ENCODE data around the gene THBS2. TPM values are rescaled to one million over a fixed set of nuclear protein-coding genes. Genes with fewer than 3 reads are reported as not detected.

The THBS2 gene
- total and polyA plus RNA-seq, 10 of the 15 experiments (the other 5 are each of a cell fraction or from before 2014, with no cell fraction given) = 0.07 to 0.10 TPM; not detected in 8

- Histone ChIP-seq H4K20me1 (ENCODE audit: control insufficient read depth, insufficient read depth) (no peaks in the 10 kb centered on the region), H3K27ac (ENCODE audit: control insufficient read depth, insufficient read depth) (no peak overlapping the region), H3K4me3 (no peak overlapping the region), H3K4me2 (ENCODE audit: control insufficient read depth, insufficient read depth) (no peak overlapping the region), H2AFZ (ENCODE audit: control insufficient read depth, low read depth, low read length) (no peak overlapping the region), H3K79me2 (ENCODE audit: control insufficient read depth, insufficient read depth, low read length) (no peaks in the 10 kb centered on the region), H3K9ac (ENCODE audit: control insufficient read depth, insufficient read depth, low read length) (no peak overlapping the region), H3K36me3 (ENCODE audit: control insufficient read depth in 2 of 2, insufficient read depth in 2 of 2, low read length in 1 of 2) (no peaks in the 10 kb centered on the region), H3K4me1 (ENCODE audit: control insufficient read depth, insufficient read depth, low read length) (no peaks in the 10 kb centered on the region), H3K9me3 (replicated peaks; ENCODE audit: control insufficient read depth, insufficient read depth, low read length) (no peaks in the 10 kb centered on the region; the same call in 2 of the 3 replicates), H3K27me3 (replicated peaks in 1 of 2; ENCODE audit: control insufficient read depth in 2 of 2, insufficient read depth in 2 of 2, low read length in 1 of 2) (no peaks in the 10 kb centered on the region)
- no peak for DNase-seq (ENCODE audit: low read depth, low spot score)
- ChIA-PET RAD21 (ENCODE audit: unreplicated experiment) (no interaction called here), SMC1A (ENCODE audit: uncharacterized antibody, unreplicated experiment) (no interaction called here), CTCF (no interaction called here), POLR2A (no interaction called here)
- in situ Hi-C loops (cut with MboI) = no loop called here
- TF ChIP-seq NR2C1 (IDR thresholded peaks at IDR 0.05) (no peak), MYB (IDR thresholded peaks at IDR 0.05; ENCODE audit: borderline replicate concordance, low read depth, low read length) (no peak), TAF1 (IDR thresholded peaks at IDR 0.05; ENCODE audit: borderline replicate concordance, low read depth, low read length) (no peak), ZSCAN29 (IDR thresholded peaks at IDR 0.05) (no peak), ZNF687 (IDR thresholded peaks at IDR 0.05) (no peak), CEBPZ (IDR thresholded peaks at IDR 0.05; ENCODE audit: low read depth, low read length) (no peak), MYC (IDR thresholded peaks at IDR 0.05; ENCODE audit: insufficient read depth, insufficient read length, insufficient replicate concordance, low read length, severe bottlenecking) (no peak), KDM1A (IDR thresholded peaks at IDR 0.05; ENCODE audit: borderline replicate concordance) (no peak), BMI1 (IDR thresholded peaks at IDR 0.05; ENCODE audit: borderline replicate concordance) (no peak), POU2F2 (IDR thresholded peaks at IDR 0.05; ENCODE audit: borderline replicate concordance, low read depth, low read length) (no peak)
- FAIRE-seq = no peak
- intact Hi-C loops (cut with micrococcal nuclease; ENCODE audit: unreplicated experiment) = no loop called here
- BruUV-seq (replicated peaks) = no TSS peak
- no peak for ATAC-seq
- 31% methylated on average over 4 of the region's 4 CpGs for WGBS (ENCODE audit: insufficient coverage, insufficient replicate concordance, low lambda C conversion rate, missing lambda C conversion rate)
These were observed 6.2 kb downstream of the THBS2 start for GRCh38 chr6:169247419-169247818.

Data from GM12878 (cell line).